ENCODE measurements around the gene CHST9.

The CHST9 gene

DNA sequence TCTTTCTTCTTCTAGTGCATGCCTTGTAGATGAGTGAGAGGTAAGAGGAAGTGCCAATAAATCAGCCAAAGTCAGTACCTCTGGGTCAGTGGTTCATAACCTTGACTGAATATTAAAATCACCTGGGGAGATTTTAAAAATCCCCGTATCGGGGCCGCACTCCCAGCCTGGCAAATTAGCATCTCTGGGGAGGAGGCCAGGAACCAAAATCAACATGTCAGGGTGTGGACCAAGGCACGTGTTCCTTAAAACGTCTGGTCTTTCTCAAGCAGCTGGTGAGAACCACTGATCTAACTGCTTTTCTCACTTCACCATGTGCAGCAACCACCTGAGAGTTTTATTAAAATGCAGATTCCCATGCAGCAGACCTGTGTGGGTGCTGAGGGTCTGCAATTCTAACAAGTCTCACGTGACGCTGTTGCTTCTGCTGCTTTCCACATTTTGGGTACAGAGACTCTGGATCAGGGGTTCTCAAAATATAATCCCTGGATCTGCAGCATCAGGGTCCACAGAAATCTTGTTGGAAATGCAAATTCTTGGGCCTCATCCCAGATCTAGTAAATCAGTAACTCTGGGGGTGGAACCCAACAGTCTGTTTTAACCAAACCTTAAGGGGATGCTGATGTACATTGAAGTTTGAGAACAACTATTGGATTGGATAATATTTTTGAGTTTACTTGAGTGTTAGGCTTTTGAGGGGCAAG is 49.5 kb downstream of the CHST9 start:
- TF ChIP-seq, protein P1, sequence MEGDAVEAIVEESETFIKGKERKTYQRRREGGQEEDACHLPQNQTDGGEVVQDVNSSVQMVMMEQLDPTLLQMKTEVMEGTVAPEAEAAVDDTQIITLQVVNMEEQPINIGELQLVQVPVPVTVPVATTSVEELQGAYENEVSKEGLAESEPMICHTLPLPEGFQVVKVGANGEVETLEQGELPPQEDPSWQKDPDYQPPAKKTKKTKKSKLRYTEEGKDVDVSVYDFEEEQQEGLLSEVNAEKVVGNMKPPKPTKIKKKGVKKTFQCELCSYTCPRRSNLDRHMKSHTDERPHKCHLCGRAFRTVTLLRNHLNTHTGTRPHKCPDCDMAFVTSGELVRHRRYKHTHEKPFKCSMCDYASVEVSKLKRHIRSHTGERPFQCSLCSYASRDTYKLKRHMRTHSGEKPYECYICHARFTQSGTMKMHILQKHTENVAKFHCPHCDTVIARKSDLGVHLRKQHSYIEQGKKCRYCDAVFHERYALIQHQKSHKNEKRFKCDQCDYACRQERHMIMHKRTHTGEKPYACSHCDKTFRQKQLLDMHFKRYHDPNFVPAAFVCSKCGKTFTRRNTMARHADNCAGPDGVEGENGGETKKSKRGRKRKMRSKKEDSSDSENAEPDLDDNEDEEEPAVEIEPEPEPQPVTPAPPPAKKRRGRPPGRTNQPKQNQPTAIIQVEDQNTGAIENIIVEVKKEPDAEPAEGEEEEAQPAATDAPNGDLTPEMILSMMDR (IDR thresholded peaks at IDR 0.05; ENCODE audit: extremely low read depth, insufficient read depth, missing control alignments): no peak
- in situ Hi-C loops (cut with MboI; ENCODE audit: low pct_unique_long_range_greater_than_20kb, low sequenced_read_pairs, unreplicated experiment): no loop called here
- DNase-seq (ENCODE audit: low spot score): no peak

DNA sequence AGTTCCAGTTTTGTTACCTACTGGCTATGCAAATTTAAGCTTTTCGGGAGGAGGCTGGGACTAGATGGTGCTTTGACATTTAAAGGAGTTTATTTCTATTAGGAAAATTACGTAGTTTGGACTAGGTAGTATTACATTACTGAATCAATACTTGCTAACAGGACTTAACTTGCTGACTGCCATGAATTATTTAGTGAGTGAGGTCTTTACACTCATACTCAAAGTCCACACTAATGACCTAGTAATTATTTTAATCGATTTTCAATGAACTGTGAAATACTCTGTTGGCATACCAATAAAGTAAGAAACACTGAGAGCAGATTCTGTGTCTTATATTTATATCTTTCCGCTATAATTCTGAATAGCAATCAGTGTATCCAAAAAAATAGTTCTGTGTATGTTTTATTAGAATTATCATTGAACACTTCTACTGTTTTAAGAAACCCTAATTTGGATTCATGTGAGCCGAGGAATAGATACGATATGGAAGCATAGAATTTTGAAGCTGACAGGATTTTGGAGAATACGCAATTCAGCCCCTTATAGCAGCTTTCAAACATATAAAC is 55.0 kb downstream of the CHST9 start:
- no peak for DNase-seq (ENCODE audit: low spot score)
- TF ChIP-seq, protein P1 (IDR thresholded peaks at IDR 0.05; ENCODE audit: extremely low read depth, insufficient read depth, missing control alignments): no peak
- in situ Hi-C loops (cut with MboI; ENCODE audit: low pct_unique_long_range_greater_than_20kb, low sequenced_read_pairs, unreplicated experiment): no loop called here

DNA sequence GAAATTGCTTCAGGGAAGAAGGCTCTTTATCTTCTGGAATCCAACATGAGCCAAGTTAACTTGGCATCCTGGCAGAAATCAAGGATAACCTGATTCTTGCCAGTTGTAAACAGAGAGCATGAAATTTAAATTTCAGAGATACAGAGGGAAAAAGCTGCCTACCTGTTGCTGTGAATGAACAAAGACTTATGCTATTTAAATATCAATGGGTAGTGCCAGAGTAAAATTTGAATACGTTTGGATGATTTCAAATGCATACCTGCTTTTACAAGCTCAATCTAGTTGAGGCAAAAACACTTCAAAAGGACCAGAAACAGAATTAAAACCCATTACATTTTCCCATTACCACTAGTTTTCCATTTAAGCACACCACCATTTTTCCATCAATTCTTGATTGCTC is 60.9 kb downstream of the CHST9 start:
- DNase-seq (ENCODE audit: low spot score): no peak
- in situ Hi-C loops (cut with MboI; ENCODE audit: low pct_unique_long_range_greater_than_20kb, low sequenced_read_pairs, unreplicated experiment): no loop called here
- TF ChIP-seq, protein P1 (IDR thresholded peaks at IDR 0.05; ENCODE audit: extremely low read depth, insufficient read depth, missing control alignments): no peak

DNA sequence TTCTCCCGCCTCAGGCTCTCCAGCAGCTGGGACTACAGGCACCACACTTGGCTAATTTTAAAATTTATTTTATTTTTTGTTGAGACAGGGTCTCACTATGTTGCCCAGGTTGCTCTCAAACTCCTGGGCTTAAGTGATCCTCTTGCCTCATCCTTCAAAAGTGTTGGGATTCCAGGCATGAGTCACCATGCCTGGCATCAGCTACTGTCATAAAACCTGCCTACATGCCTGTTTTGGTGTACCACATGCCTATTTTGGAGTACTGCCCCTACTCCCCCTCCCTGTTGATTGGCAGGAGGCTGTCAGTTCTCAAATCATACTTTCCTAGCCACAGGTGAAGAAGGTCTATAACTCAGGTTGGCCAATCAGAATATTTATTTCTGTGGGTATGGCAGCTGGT is 64.0 kb downstream of the CHST9 start:
- TF ChIP-seq, protein P1 (IDR thresholded peaks at IDR 0.05; ENCODE audit: extremely low read depth, insufficient read depth, missing control alignments): no peak
- in situ Hi-C loops (cut with MboI; ENCODE audit: low pct_unique_long_range_greater_than_20kb, low sequenced_read_pairs, unreplicated experiment): no loop called here
- DNase-seq (ENCODE audit: low spot score): no peak

DNA sequence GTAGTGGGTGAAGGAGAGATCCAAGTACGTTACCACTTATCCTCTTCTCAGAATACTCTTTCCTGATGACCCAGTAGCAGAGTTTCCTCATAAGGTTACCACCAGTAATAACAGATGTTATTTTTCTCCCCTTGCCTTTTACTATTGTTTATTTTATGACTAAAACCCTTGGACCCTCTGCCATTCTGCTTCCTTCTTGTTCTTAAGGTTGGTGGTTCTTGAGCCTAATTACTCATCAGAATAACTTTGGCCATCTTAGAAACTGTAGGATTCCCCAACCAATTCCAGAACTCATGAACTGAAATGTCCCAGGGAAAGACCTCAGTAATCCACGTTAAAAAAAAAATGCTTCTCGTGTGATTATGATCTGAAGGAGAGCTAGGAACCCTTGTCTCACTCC is 64.9 kb downstream of the CHST9 start:
- TF ChIP-seq, protein P1 (IDR thresholded peaks at IDR 0.05; ENCODE audit: extremely low read depth, insufficient read depth, missing control alignments): no peak
- no peak for DNase-seq (ENCODE audit: low spot score)
- in situ Hi-C loops (cut with MboI; ENCODE audit: low pct_unique_long_range_greater_than_20kb, low sequenced_read_pairs, unreplicated experiment): no loop called here

DNA sequence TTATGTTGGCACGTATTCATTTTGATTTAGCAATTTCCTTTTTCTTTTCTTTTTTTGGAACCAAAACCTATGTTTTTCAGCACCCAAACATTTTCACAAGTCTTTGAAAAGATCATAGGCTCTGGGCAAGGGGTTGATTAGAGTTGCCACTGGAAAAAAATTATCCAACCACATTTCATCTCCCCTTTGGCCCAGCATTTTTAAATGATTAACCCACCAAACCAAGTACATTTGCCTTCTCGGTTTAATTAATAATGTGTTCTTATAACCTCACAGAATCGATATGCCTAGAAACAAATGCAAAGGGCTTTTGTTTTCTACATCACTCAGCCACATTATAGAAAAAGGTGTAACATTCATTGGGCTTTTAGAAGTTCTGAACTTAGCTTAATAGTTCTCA is 66.1 kb downstream of the CHST9 start:
- in situ Hi-C loops (cut with MboI; ENCODE audit: low pct_unique_long_range_greater_than_20kb, low sequenced_read_pairs, unreplicated experiment): no loop called here
- DNase-seq (ENCODE audit: low spot score): no peak
- TF ChIP-seq, protein P1 (IDR thresholded peaks at IDR 0.05; ENCODE audit: extremely low read depth, insufficient read depth, missing control alignments): no peak

Measured in GM13977 (cell line).